Endothelial cell of umbilical vein (primary cell): ENCODE data around the gene TSPYL1. TPM values are rescaled to one million over a fixed set of nuclear protein-coding genes. Genes with fewer than 3 reads are reported as not detected.

Experiments
- BruUV-seq: library from RNA; stranded (reverse); fragments of 400-500 nt; replicated peaks from 2 replicates; lab custom pipeline; 2021; lab: Mats Ljungman, UMichigan
- CTCF ChIA-PET: fragments of 300-600, 350-600 bp; sonication (Branson Sonifier 250); formaldehyde crosslinking; loops from one replicate; lab custom pipeline; 2021; ENCODE audit warnings: antibody characterized with exemption, inconsistent platforms; lab: Charles Lee
- POLR2A ChIA-PET: fragments of 300-600, 350-600 bp; sonication (Branson Sonifier 250); formaldehyde crosslinking; loops from one replicate; lab custom pipeline; 2021; ENCODE audit warnings: antibody characterized with exemption, inconsistent platforms; lab: Charles Lee
- DNase-seq: peaks from one replicate; pipeline ENCODE4 v3.0.0-alpha.2; 2011; ENCODE audit warnings: low read depth, low spot score
- FAIRE-seq: peaks from 2 replicates; lab custom pipeline; 2011; peaks lifted over from hg19 to GRCh38; lab: Jason Lieb, UNC
- H2AFZ ChIP-seq: 2 replicates; pipeline ENCODE4 v1.6.0; 2012; ENCODE audit warnings: low read depth, low read length, control low read depth, inconsistent platforms
- H3K27ac ChIP-seq: 2 replicates; pipeline ENCODE4 v1.5.1; 2011; ENCODE audit warnings: low read depth, mild to moderate bottlenecking, control low read depth, low read length, moderate library complexity; ENCODE audit not compliant: insufficient read depth
- H3K27me3 ChIP-seq, 2 experiments: 2 replicates each; pipeline versions ENCODE4 v1.6.0 to v1.6.1; 2011; ENCODE audit warnings: low read length in 2 of 2, mixed read lengths in 1 of 2; ENCODE audit not compliant: control insufficient read depth in 2 of 2, insufficient read depth in 2 of 2
- H3K36me3 ChIP-seq, 2 experiments: 2 replicates in 1 of 2; 3 replicates in 1 of 2; pipeline ENCODE4 v1.5.1; 2011; ENCODE audit warnings: low read length in 2 of 2, mild to moderate bottlenecking in 1 of 2, moderate library complexity in 1 of 2; ENCODE audit not compliant: control insufficient read depth in 2 of 2, insufficient read depth in 2 of 2; ENCODE audit errors: extremely low read depth in 1 of 2
- H3K4me1 ChIP-seq: 3 replicates; pipeline ENCODE4 v1.5.1; 2011; ENCODE audit warnings: mild to moderate bottlenecking, low read length; ENCODE audit not compliant: control insufficient read depth, insufficient read depth; ENCODE audit errors: extremely low read depth
- H3K4me2 ChIP-seq: 2 replicates; pipeline ENCODE4 v1.6.1; 2011; ENCODE audit warnings: low read length, control low read depth, mixed read lengths; ENCODE audit not compliant: insufficient read depth
- H3K4me3 ChIP-seq, 3 experiments: fragments of 200-600 bp in 1 of 3; sonication (generic), shearing (Covaris generic) in 1 of 3; replicated peaks in 1 of 3; 2 replicates each; pipeline ENCODE4 v1.5.1; 2011 to 2016; ENCODE audit warnings: control low read depth in 3 of 3, low read length in 3 of 3, mild to moderate bottlenecking in 2 of 3, inconsistent platforms in 1 of 3, low read depth in 1 of 3, moderate library complexity in 1 of 3; ENCODE audit not compliant: insufficient read depth in 1 of 3
- H3K79me2 ChIP-seq: 2 replicates; pipeline ENCODE4 v1.6.0; 2012; ENCODE audit warnings: low read length, inconsistent platforms; ENCODE audit not compliant: control insufficient read depth, insufficient read depth
- H3K9ac ChIP-seq: replicated peaks from 2 replicates; pipeline ENCODE3; 2011; ENCODE audit warnings: low read length, control low read depth; ENCODE audit not compliant: insufficient read depth; ENCODE audit errors: extremely low read depth
- H3K9me1 ChIP-seq: replicated peaks from 3 replicates; pipeline ENCODE4 v1.6.0; 2011; ENCODE audit warnings: mild to moderate bottlenecking, low read length; ENCODE audit not compliant: control insufficient read depth, insufficient read depth; ENCODE audit errors: extremely low read depth
- H3K9me3 ChIP-seq: replicated peaks from 2 replicates; pipeline ENCODE4 v1.5.1; 2012; ENCODE audit warnings: low read length, inconsistent platforms; ENCODE audit not compliant: control insufficient read depth, insufficient read depth
- H4K20me1 ChIP-seq: replicated peaks from 2 replicates; pipeline ENCODE3; 2011; ENCODE audit warnings: mild to moderate bottlenecking, low read length; ENCODE audit not compliant: control insufficient read depth, insufficient read depth; ENCODE audit errors: extremely low read depth
- EZH2 ChIP-seq: IDR thresholded peaks from 2 replicates; pipeline ENCODE4 v1.6.1; 2012; ENCODE audit warnings: borderline replicate concordance, low read depth, mild to moderate bottlenecking, moderate library complexity, low read length, inconsistent platforms; ENCODE audit not compliant: severe bottlenecking
- FOS ChIP-seq: IDR thresholded peaks from 2 replicates; pipeline ENCODE4 v1.6.1; 2011; ENCODE audit warnings: mild to moderate bottlenecking, low read length, moderate library complexity, borderline replicate concordance; ENCODE audit not compliant: insufficient read depth
- GATA2 ChIP-seq: IDR thresholded peaks from 2 replicates; pipeline ENCODE4 v1.7.0; 2011; ENCODE audit warnings: low read depth, mild to moderate bottlenecking, moderate library complexity, mixed read lengths, low read length; ENCODE audit not compliant: insufficient read length, insufficient read depth
- JUN ChIP-seq: IDR thresholded peaks from 2 replicates; pipeline ENCODE4 v1.6.1; 2011; ENCODE audit warnings: borderline replicate concordance, low read depth; ENCODE audit not compliant: insufficient read length, insufficient read depth
- MYC ChIP-seq: IDR thresholded peaks from one replicate; pipeline ENCODE4 v1.6.1; 2011; ENCODE audit warnings: mild to moderate bottlenecking, low read depth, low read length
- POLR2A ChIP-seq: IDR thresholded peaks from 2 replicates; pipeline ENCODE4 v1.6.1; 2012; ENCODE audit warnings: low read depth, mild to moderate bottlenecking, control low read depth, low read length
- POLR2AphosphoS5 ChIP-seq: IDR thresholded peaks from 2 replicates; pipeline ENCODE4 v1.6.1; 2012; ENCODE audit warnings: low read depth, mild to moderate bottlenecking, control low read depth, low read length, moderate library complexity; ENCODE audit not compliant: insufficient read depth
- dilution Hi-C: fragments of 300-500 bp; cut with MboI; formaldehyde crosslinking; loops from one replicate; pipeline ENCODE4 v1.15.0; 2019; ENCODE audit warnings: low sequenced_read_pairs; ENCODE audit not compliant: extremely low pct_ligation_motif_present
- intact Hi-C: fragments of 100-400 bp; cut with micrococcal nuclease; formaldehyde crosslinking; loops from one replicate; pipeline ENCODE4 v1.10.0; 2022
- polyA plus RNA-seq, 4 experiments: library from polyadenylated mRNA; depleted of rRNA in 3 of 4; stranded (reverse) in 3 of 4; unstranded in 1 of 4; fragments of >200 nt; gene quantifications; 2 replicates each; pipeline versions ENCODE4 v1.2.1 to v1.2.3, GENCODE V29; 2011 to 2012; ENCODE audit warnings: missing spikeins in 1 of 4
- total RNA-seq: library from RNA; stranded (reverse); gene quantifications from 2 replicates; pipeline ENCODE4 v1.2.3, GENCODE V29; 2021
- TF ChIP-seq, protein P1 (sequence below): IDR thresholded peaks from 2 replicates; pipeline ENCODE4 v1.6.1; 2011; ENCODE audit not compliant: insufficient read depth, insufficient read length
- TF ChIP-seq, protein P2 (sequence below), 2 donors: IDR thresholded peaks; 1 replicate in 1 of 2; 2 replicates in 1 of 2; pipeline ENCODE4 v1.5.1; 2011; ENCODE audit warnings: low read length in 2 of 2, mild to moderate bottlenecking in 2 of 2, moderate library complexity in 2 of 2, control low read depth in 1 of 2, inconsistent platforms in 1 of 2, low read depth in 1 of 2; ENCODE audit not compliant: insufficient read depth in 1 of 2; ENCODE audit errors: extremely low read depth in 1 of 2

Gene TSPYL1
- total and polyA plus RNA-seq, 2 donors (not counting 3 experiments of a cell fraction or from before 2014, with no cell fraction given) = 32.1 to 54.5 TPM

DNA sequence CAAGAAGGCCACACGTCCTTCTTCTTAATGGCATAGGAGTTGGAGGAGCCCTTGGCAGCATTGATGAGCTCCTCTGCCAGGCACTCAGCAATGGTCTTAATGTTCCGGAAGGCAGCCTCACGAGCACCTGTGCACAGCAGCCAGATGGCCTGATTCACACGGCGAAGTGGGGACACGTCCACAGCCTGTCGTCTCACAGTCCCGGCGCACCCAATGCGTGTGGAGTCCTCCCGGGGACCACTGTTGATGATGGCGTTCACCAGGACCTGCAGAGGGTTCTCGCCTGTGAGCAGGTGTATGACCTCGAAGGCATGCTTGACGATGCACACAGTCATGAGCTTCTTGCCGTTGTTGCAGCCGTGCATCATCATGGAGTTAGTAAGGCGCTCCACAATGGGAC, 21.2 kb downstream of the TSPYL1 start:
- Histone ChIP-seq H3K27me3 (no peaks in the 10 kb centered on the region), H3K9ac (no peak overlapping the region), H3K4me1 (peaks cover 15% of the 10 kb centered on the region), H3K4me2 (no peak overlapping the region), H3K9me3 (no peaks in the 10 kb centered on the region), H3K27ac (no peak overlapping the region), H3K36me3 (no peaks in the 10 kb centered on the region), H2AFZ (no peak overlapping the region), H3K9me1 (no peaks in the 10 kb centered on the region), H3K79me2 (peaks cover 3% of the 10 kb centered on the region), H3K4me3 (no peak overlapping the region), H4K20me1 (no peaks in the 10 kb centered on the region)
- BruUV-seq = no TSS peak
- DNase-seq = no peak
- intact Hi-C loops = no loop called here
- TF ChIP-seq FOS (no peak), EZH2 (no peak), POLR2A (no peak), MYC (no peak), JUN (no peak), GATA2 (no peak)
- POLR2A ChIA-PET = interaction anchor here (1.3 kb wide), 1 partner anchor 10 kb away, joined by 4 read pairs; no protein-coding TSS in a partner anchor
- CTCF ChIA-PET = interaction anchor here (1.1 to 1.2 kb wide), 2 partner anchors 10 to 40 kb away, joined by 3 to 5 read pairs; no protein-coding TSS in a partner anchor
- no peak for FAIRE-seq
- dilution Hi-C loops = no loop called here

DNA sequence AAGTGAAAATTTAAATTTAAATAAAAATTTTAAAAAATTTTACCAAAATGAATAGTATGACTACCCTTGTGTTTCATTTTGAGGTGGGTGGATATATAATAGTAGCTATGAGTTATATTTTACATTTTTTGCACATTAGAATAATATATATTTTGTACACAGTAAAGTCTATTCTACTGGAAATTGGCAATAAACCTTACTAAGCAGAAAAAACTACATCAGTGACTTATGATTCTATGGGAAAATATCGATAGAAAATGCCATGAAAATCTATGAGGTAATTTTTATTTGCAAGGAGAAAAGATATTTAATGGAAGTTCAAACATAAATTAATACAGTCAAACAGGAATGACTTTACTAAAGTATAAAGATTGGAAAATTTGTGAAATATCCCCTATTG, 23.0 kb downstream of the TSPYL1 start:
- Histone ChIP-seq H3K79me2 (peaks cover 18% of the 10 kb centered on the region), H3K9me1 (no peaks in the 10 kb centered on the region), H3K4me2 (no peak overlapping the region), H3K4me1 (peaks cover 30% of the 10 kb centered on the region), H3K27ac (no peak overlapping the region), H3K27me3 (no peaks in the 10 kb centered on the region), H3K9ac (no peak overlapping the region), H2AFZ (no peak overlapping the region), H3K9me3 (no peaks in the 10 kb centered on the region), H3K36me3 (no peaks in the 10 kb centered on the region), H3K4me3 (no peak overlapping the region), H4K20me1 (no peaks in the 10 kb centered on the region)
- BruUV-seq = no TSS peak
- dilution Hi-C loops = no loop called here
- DNase-seq (no peak), FAIRE-seq (no peak)
- POLR2A ChIA-PET = no interaction called here
- intact Hi-C loops = no loop called here
- CTCF ChIA-PET = interaction anchor here (3.7 to 10.1 kb wide), 2 partner anchors 12 to 39 kb away, joined by 38 to 90 read pairs; no protein-coding TSS in a partner anchor
- TF ChIP-seq, protein P1, sequence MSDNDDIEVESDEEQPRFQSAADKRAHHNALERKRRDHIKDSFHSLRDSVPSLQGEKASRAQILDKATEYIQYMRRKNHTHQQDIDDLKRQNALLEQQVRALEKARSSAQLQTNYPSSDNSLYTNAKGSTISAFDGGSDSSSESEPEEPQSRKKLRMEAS = no peak
- TF ChIP-seq POLR2A (no peak), EZH2 (no peak), FOS (no peak), GATA2 (no peak), MYC (no peak), POLR2AphosphoS5 (no peak), JUN (no peak)
- TF ChIP-seq, protein P2, sequence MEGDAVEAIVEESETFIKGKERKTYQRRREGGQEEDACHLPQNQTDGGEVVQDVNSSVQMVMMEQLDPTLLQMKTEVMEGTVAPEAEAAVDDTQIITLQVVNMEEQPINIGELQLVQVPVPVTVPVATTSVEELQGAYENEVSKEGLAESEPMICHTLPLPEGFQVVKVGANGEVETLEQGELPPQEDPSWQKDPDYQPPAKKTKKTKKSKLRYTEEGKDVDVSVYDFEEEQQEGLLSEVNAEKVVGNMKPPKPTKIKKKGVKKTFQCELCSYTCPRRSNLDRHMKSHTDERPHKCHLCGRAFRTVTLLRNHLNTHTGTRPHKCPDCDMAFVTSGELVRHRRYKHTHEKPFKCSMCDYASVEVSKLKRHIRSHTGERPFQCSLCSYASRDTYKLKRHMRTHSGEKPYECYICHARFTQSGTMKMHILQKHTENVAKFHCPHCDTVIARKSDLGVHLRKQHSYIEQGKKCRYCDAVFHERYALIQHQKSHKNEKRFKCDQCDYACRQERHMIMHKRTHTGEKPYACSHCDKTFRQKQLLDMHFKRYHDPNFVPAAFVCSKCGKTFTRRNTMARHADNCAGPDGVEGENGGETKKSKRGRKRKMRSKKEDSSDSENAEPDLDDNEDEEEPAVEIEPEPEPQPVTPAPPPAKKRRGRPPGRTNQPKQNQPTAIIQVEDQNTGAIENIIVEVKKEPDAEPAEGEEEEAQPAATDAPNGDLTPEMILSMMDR (IDR thresholded peaks at IDR 0.05; ENCODE audit: extremely low read depth in 1 of 2, insufficient read depth in 1 of 2, low read depth in 1 of 2, low read length in 2 of 2) = no peak
